NCI-H1092 treated with DMSO at 0.1 percent for 48 hours (cell line): ENCODE data around the gene PPID.
"Not testable (repeated sequence)": the region's sequence is repeated elsewhere in the genome, so short reads cannot be mapped to it uniquely, and the experiment has no call there.

ENCODE experiments used
- DNase-seq: peaks from one replicate; lab custom pipeline; 2025; lab: John Stamatoyannopoulos, UW

The PPID gene

DNA sequence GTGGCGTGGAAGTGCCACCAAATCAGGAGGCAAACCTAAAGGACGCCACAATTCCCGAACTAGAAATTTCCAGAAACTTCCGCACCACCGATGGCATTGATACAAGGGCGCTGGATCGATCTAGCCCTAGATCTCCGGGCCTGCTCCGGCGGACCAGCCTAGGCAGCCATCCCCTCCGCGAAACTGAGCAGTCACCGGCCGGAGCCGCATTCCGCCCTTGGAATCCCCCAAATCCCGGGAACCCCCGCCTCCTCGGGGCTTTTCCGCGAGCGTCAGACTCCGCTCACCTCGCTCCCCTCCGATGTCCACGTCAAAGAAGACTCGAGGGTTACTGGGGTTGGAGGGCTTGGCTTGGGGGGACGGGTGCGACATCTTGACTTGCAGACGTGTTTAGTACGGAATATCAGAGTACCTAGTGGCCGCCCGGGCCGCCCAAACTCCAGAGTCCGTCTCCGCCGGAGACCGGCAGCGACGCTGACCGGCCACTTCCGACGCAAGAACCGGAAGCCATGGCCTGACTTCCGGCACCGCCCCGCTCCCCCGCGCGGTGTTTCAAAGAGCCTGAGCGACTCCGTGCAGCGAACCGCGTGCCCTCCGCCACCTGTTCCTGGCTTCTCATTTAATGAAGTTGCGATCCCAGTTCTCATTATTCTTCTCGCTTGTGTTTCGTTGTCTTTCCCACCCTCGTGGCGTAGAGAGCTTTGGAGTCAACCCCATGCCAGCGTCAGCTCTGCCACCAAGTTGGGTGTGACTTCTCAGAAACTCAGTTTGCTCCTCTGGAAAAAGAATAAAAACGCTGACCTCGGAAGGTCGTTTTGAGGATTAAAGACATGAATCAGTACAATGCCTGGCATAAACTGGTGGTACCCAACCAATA lies at the start of gene PPID:
Gene PPID (minus strand): TSS at position 480 of the 877 bp plus-strand sequence. CDS start 108 bp downstream, at position 372.
- DNase-seq, result peak; percentile 81

GRCh38 chr4:158771776-158772175 lies 48.6 kb upstream of the PPID start:
- DNase-seq, result no peak

DNA sequence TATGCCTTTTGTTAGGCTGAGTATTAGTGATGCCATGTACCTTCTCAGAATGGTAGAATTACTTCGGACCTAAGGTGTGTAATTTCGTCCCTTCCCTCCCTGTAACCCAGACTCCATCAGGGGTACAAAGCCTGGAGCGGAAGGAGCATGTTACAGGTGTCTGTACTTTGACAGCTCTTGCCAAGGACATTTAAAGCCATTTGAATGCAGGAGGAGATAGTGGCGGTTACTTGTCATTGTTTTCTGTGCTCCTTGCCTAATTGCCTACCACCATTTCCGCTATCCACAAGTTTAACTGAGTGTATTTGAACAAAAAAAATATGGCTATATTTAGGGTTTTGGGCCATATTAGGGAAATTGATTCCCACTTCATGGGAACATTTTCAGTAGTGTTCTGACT lies 47.5 kb upstream of the PPID start:
- DNase-seq, result no peak

GRCh38 chr4:158769175-158769921 lies 46.2 kb upstream of the PPID start:
- DNase-seq, result peak; percentile 27

GRCh38 chr4:158768555-158769174 lies 45.5 kb upstream of the PPID start, which contains the start of gene FNIP2:
TSS of gene FNIP2 (plus strand) at chr4:158769026. CDS start at chr4:158769213, 187 bp downstream.
- DNase-seq, result peak; percentile 92

GRCh38 chr4:158767451-158767850 lies 44.3 kb upstream of the PPID start:
- no peak for DNase-seq

GRCh38 chr4:158766434-158767044 lies 43.3 kb upstream of the PPID start:
- DNase-seq, result no peak

GRCh38 chr4:158763462-158763861 lies 40.3 kb upstream of the PPID start:
- no peak for DNase-seq

GRCh38 chr4:158762553-158762952 lies 39.4 kb upstream of the PPID start:
- DNase-seq, result no peak

- no peak for DNase-seq
These were observed 37.7 kb upstream of the PPID start for GRCh38 chr4:158760866-158761265.

DNA sequence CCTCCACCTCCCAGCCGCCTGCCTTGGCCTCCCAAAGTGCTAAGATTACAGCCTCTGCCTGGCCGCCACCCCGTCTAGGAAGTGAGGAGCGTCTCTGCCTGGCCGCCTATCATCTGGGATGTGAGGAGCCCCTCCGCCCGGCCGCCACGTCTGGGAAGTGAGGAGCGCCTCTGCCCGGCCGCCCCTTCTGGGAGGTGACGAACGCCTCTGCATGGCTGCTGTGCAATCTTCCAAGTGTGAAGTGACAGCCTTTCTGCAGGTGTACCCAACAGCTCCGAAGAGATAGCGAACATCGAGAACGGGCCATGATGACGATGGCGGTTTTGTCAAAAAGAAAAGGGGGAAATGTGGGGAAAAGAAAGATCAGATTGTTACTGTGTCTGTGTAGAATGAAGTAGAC lies 36.3 kb upstream of the PPID start:
- not testable (repeated sequence) for DNase-seq

DNA sequence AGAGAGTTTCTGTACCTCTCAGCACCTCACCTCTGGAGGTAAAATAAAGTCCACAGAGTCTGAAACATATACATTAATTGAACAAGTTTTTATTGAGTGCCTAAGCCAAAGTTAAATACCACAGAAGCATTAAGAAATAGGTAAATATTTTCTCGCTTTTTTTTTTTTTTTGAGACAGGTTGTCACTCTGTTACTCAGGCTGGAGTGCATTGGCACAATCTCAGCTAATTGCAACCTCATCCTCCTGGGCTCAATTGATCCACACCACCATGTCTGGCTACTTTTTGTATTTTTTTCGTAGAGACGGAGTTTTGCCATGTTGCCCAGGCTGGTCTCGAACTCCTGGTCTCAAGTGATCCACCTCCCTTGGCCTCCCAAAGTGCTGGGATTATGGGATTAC lies 35.5 kb upstream of the PPID start:
- no peak for DNase-seq

DNA sequence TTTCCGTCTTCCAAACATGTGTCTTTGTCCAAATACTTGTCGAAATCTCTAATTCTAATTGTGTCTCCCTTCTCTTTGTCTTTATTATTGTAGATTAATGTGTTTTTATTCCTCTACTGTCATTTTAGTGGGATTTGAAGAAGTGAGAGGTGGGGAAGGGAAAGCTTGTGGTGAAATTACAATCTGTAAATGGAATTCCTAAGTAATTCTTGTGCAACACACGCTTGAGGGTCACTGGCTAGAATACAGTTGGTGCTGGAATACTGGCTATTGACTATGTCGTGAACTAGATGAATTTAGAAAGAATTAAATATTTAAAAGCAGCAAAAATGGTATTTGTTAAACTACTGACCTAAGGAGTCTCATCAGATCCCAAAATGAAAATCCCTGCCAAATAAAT lies 34.9 kb upstream of the PPID start:
- no peak for DNase-seq

- DNase-seq, result no peak
These were observed 33.4 kb upstream of the PPID start for GRCh38 chr4:158756588-158756987.

DNA sequence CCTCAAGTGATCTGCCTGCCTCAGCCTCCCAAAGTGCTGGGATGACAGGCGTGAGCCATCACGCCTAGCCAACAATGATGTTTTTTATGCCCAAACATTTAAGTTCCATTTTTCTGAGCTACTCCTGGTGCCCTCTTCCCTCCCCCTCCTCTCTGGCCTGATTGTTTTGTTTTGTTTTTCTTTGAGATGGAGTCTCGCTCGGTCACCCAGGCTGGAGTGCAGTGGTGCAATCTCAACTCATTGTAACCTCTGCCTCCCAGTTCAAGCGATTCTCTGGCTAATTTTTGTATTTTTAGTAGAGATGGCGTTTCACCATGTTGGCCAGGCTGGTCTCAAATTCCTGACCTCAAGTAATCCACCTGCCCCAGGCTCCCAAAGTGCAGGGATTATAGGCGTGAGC lies 32.6 kb upstream of the PPID start:
- DNase-seq, result not testable (repeated sequence)

DNA sequence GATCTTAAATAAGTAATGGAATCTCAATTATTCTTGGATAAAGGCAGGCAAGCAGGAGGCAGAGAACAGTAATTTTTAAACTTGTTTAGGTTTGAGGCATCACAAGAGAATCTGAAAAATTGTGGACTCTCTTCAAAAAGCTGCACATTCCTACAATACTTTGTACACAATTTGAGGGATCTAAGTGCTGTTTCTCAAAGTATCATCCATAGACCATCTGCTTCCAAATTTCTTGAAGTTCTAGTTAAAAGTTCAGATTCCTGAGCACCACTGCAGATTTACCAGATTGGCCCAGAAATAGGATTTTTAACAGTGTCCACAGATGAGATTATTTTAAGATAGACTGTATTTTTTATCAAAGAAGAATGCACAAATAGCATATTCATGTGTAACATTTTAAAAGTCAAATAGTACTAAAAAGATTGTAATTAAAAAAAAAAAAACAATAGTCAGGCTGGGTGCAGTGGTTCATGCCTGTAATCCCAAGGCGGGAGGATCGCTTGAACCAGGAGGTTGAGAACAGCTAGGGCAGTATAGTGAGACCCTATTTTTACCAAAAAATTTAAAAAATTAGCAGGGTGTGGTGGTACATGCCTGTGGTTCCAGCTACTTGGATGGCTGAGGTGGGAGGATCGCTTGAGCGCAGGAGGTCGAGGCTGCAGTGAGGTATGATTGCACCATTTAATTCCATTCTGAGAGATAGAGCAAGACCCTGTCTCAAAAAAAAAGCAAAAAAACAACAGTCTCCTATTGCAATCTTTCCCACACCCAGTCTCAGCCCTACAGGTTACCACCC lies 31.4 kb upstream of the PPID start:
- DNase-seq, result no peak

DNA sequence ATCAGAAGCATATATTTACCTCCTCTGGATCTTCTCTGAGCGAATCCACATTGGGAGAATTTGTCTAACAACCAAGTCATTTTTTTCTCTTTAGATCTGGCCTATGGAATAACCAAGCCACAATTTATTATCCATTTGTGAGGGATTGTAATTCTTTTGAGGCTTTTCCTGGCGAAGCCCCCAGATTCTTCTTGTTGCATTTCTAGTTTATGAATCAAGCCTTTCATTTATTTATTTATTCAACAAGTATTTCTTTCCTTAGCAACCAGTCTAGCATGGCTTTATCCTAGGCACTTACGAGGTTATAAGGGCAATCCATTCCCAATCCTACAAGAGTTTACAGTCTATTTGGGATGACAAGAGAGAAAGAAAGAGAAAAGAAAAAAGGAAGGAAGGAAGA lies 27.2 kb upstream of the PPID start:
- DNase-seq, result no peak

GRCh38 chr4:158746537-158746936 lies 23.3 kb upstream of the PPID start:
- DNase-seq, result not testable (repeated sequence)

DNA sequence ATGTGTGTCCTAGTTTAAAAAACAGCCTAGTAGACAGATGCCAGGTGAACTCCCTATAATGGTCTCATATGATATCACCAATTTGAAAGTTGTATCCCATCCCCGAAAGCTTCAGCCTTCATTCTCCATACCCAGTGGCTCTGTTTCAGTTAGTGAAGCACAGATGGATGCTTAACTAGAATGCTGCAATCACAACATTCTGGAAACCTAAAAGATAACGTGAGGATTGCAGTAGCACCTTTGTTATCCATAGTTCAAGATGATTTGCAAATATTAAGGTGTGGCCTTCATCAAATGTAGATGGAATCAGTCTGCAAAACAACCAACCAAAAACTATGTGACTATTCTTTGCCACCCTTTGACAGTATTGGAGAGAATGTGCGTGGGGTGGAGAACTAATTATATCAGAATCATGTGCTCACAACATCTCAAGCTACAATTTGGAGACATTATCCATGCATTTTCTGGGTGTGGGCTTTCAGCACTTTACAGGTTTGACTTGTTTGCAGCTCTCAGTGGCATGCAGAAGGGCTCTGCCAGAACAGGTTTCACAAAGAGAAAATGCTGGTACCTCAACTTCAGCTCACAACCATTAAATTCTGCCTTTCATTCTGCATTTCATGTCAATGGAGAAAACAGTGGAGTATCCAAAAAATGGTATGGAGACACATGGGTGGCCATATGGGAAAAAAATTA lies 18.3 kb upstream of the PPID start:
- DNase-seq, result no peak

DNA sequence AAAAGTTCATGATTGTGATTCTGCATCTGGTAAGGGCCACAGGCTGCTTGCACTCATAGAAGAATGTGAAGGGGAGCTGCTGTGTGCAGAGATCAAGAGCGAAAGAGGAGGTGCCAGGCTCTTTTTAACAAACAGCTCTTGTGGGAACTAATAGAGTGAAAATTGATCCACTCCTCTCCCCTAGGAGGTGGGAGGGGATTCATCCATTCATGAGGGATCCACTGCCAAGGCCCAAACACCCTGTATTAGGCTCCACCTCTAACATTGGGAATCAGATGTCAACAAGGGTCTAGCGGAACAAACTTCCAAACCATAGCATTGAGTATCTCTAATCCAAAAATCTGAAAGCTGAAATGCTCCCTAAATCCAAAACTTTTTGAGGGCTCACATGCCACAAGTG lies 16.4 kb upstream of the PPID start:
- DNase-seq, result no peak

DNA sequence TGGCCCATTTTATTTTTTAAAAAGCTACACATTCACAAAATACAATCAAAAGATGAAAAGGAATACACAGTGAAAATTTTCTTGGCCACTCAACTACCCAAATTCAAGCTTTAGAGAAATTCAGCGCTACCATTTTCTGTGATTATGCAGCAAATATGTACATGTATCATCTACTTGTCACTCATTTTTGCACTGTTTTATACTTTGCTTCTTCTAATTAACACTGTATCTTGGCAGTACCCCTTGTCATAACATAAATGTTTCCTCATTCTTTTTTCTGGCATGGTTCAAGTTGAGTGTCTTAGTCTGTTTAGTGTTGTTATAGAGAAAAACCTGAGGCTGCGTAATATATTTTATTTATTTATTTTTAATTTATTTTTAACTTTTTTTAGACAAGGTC lies 15.7 kb upstream of the PPID start:
- no peak for DNase-seq
